MV-4-11 (cell line): ENCODE data around the gene C5AR2.
A peak's percentile ranks its signal among the peaks of the same experiment; 100 is the strongest.
"Not testable (repeated sequence)": the region's sequence is repeated elsewhere in the genome, so short reads cannot be mapped to it uniquely, and the experiment has no call there.

Source experiments
- DNase-seq: peaks from one replicate; lab custom pipeline; 2025; lab: John Stamatoyannopoulos, UW

The C5AR2 gene

DNA sequence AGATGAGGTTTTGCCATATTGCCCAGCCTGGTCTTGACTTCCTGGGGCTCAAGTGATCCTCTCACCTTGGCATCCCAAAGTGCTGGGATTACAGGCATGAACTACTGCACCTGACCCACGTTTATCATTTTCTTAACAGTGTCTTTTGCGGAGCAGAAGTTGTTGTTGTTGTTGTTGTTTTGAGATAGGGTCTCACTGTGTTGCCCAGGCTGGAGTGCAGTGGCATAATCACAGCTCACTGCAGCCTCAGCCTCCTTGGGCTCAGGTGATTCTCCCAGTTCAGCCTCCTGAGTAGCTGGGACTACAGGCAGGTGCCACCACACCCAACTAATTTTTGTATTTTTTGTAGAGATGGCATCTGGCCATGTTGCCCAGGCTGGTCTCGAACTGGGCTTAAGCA, 55.6 kb downstream of the C5AR2 start:
- DNase-seq = not testable (repeated sequence)

- DNase-seq = peak; percentile 56
Measured at GRCh38 chr19:47388721-47389120, 56.7 kb downstream of the C5AR2 start.

DNA sequence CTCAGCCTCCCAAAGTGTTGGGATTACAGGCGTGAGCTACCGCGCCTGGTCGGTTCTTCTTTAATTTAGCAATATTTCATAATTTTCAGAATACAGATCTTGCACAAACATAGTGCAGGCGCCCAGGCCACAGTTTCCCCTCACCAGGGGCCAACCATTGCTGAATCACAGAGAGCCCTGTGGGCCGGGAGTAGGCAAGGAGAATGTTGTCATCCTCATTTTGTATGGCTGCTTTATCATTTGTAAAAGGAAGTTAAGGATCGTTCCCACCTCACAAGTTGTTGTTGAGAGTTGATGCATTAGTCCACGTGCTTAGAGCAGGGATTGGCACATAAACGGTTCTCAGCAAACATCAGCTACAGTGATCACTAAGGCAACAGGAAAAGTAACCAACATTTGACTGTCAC, 57.2 kb downstream of the C5AR2 start:
- peak; percentile 96 for DNase-seq

DNA sequence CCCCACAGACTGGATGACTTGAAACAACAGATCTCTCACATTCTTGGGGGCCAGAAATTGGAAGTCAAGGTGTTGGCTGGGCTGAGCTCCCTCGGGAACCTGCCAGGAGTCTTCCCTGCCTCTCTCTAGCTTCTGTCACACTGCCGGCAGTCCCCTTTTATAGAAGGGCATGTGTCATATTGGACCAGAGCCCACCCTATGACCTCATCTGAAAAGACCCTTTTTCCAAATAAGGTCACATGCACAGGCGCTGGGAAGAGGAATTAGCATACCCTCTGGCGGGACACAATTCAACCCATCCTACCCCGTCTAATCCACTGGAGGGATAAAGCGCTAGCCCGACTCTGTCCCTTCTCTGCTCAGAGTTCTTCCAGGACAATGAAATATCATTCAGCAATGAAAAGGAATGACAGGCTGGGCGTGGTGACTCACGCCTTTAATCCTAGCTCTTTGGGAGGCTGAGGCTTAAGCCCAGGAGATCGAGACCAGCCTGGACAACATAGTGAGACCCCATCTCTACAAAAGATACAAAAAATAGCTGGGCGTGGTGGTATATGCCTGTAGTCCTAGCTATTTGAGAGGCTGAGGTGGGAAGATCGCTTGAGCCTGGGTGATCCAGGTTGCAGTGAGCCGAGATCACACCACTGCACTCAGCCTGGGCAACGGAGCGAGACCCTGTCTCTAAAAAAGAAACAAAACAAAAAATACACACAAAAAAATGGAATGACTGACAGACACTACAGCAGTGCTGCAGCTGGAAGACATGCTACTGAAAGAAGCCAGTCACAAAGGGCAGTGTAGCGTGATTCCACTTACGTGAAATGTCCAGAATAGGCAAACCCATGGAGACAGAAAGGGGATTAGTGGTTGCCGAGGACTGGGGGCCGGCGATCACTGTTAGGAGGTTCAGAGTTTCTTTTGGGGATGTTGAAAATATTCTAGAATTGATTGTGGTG, 58.8 kb downstream of the C5AR2 start:
- no peak for DNase-seq

GRCh38 chr19:47391510-47392223, 59.7 kb downstream of the C5AR2 start:
- peak; percentile 70 for DNase-seq
